HEK293T (cell line): Measurements from ENCODE around the gene ITPKA.

Source experiments
- ARNT ChIP-seq: fragments of 450-650 bp; IDR thresholded peaks from 2 replicates; pipeline ENCODE4 v1.6.1; 2017; ENCODE audit warnings: mild to moderate bottlenecking
- BHLHE40 ChIP-seq: fragments of 450-650 bp; IDR thresholded peaks from 2 replicates; pipeline ENCODE4 v1.6.1; 2016; ENCODE audit warnings: mild to moderate bottlenecking, moderate library complexity, borderline replicate concordance
- FOXM1 ChIP-seq: fragments of 450-650 bp; IDR thresholded peaks from 2 replicates; pipeline ENCODE4 v1.6.1; 2017; ENCODE audit warnings: mild to moderate bottlenecking, borderline replicate concordance
- HDGF ChIP-seq: fragments of 450-650 bp; IDR thresholded peaks from 2 replicates; pipeline ENCODE4 v1.6.1; 2017; ENCODE audit warnings: antibody characterized with exemption, borderline replicate concordance
- L3MBTL2 ChIP-seq: fragments of 450-650 bp; conservative IDR thresholded peaks from 2 replicates; pipeline ENCODE4 v1.6.1; 2016; ENCODE audit warnings: mild to moderate bottlenecking
- SP1 ChIP-seq: fragments of 450-650 bp; IDR thresholded peaks from 2 replicates; pipeline ENCODE4 v1.6.1; 2017
- SUZ12 ChIP-seq: fragments of 450-650 bp; IDR thresholded peaks from 2 replicates; pipeline ENCODE4 v1.6.1; 2016; ENCODE audit warnings: mild to moderate bottlenecking
- TARDBP ChIP-seq: fragments of 450-650 bp; IDR thresholded peaks from 2 replicates; pipeline ENCODE4 v1.6.1; 2016
- ZNF384 ChIP-seq: fragments of 450-650 bp; IDR thresholded peaks from 2 replicates; pipeline ENCODE4 v1.6.1; 2016

DNA sequence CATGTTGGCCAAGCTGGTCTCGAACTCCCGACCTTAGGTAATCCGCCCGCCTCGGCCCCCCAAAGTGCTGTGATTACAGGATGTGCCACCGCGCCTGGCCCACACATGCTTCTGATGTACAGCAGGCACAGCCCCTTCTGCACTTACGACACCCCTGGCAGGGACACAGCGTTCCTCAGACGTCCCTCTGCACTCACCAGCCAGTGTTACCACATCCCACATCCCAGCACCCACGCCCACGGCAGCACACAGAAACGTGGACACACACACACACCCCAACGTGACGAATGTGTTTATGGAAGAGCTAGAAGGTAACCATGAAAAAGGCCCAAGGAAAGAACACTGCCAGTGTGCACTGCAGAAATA is 51.0 kb downstream of the ITPKA start:
- no peak for TF ChIP-seq BHLHE40
- TF ChIP-seq ZNF384: no peak
- no peak for TF ChIP-seq SUZ12
- no peak for TF ChIP-seq SP1
- TF ChIP-seq HDGF: no peak
- no peak for TF ChIP-seq ARNT
- no peak for TF ChIP-seq FOXM1
- no peak for TF ChIP-seq TARDBP
- TF ChIP-seq L3MBTL2: no peak
